ENCODE measurements around the gene CHPT1.
"Not testable (repeated sequence)": the region's sequence is repeated elsewhere in the genome, so short reads cannot be mapped to it uniquely, and the experiment has no call there.

The CHPT1 gene

GRCh38 chr12:101680647-101681046, 16.8 kb upstream of the CHPT1 start:
- TF ChIP-seq CTCF (IDR thresholded peaks at IDR 0.05; ENCODE audit: insufficient read depth, low read depth, low read length, missing control alignments), result no peak
- no peak overlapping the region for H3K4me3 ChIP-seq (ENCODE audit: low read depth, low read length)
- DNase-seq (ENCODE audit: low read depth), result no peak

GRCh38 chr12:101681627-101682026, 15.8 kb upstream of the CHPT1 start:
- not testable (repeated sequence) for DNase-seq (ENCODE audit: low read depth); H3K4me3 ChIP-seq (ENCODE audit: low read depth, low read length)

GRCh38 chr12:101685092-101685491, 12.3 kb upstream of the CHPT1 start:
- TF ChIP-seq CTCF (IDR thresholded peaks at IDR 0.05; ENCODE audit: insufficient read depth, low read depth, low read length, missing control alignments), result no peak
- no peak for DNase-seq (ENCODE audit: low read depth)
- no peak overlapping the region for H3K4me3 ChIP-seq (ENCODE audit: low read depth, low read length)

- no peak for DNase-seq (ENCODE audit: low read depth)
- TF ChIP-seq CTCF (IDR thresholded peaks at IDR 0.05; ENCODE audit: insufficient read depth, low read depth, low read length, missing control alignments), result no peak
- H3K4me3 ChIP-seq (ENCODE audit: low read depth, low read length), result no peak overlapping the region
Observed at GRCh38 chr12:101686176-101686575, 11.3 kb upstream of the CHPT1 start.

GRCh38 chr12:101690544-101691098, 6.8 kb upstream of the CHPT1 start:
- DNase-seq (ENCODE audit: low read depth), result no peak
- TF ChIP-seq CTCF (IDR thresholded peaks at IDR 0.05; ENCODE audit: insufficient read depth, low read depth, low read length, missing control alignments), result no peak
- H3K4me3 ChIP-seq (ENCODE audit: low read depth, low read length), result no peak overlapping the region

GRCh38 chr12:101691503-101692096, 5.8 kb upstream of the CHPT1 start:
- DNase-seq (ENCODE audit: low read depth), result no peak
- no peak for TF ChIP-seq CTCF (IDR thresholded peaks at IDR 0.05; ENCODE audit: insufficient read depth, low read depth, low read length, missing control alignments)
- no peak overlapping the region for H3K4me3 ChIP-seq (ENCODE audit: low read depth, low read length)

- H3K4me3 ChIP-seq (ENCODE audit: low read depth, low read length), result no peak overlapping the region
- TF ChIP-seq CTCF (IDR thresholded peaks at IDR 0.05; ENCODE audit: insufficient read depth, low read depth, low read length, missing control alignments), result no peak
- no peak for DNase-seq (ENCODE audit: low read depth)
Observed at GRCh38 chr12:101694297-101694848, 3.1 kb upstream of the CHPT1 start.
